Tibial nerve (tissue), 3 donors: ENCODE results near the gene KRT82.

ENCODE experiments used
- POLR2A ChIP-seq, 2 donors: fragments of 450-650 bp; IDR thresholded peaks; one replicate each; pipeline ENCODE4 v1.6.1; 2017; ENCODE audit warnings: antibody characterized with exemption in 2 of 2, mild to moderate bottlenecking in 2 of 2, moderate library complexity in 2 of 2
- TF ChIP-seq, protein P1 (sequence below), 5 experiments: fragments of 200-600 bp in 3 of 5; fragments of 450-650 bp in 2 of 5; sonication (generic) in 3 of 5; IDR thresholded peaks; one replicate each; pipeline ENCODE4 v1.5.1; 2016 to 2019; ENCODE audit warnings: antibody characterized with exemption in 5 of 5, mild to moderate bottlenecking in 3 of 5, moderate library complexity in 2 of 5

DNA sequence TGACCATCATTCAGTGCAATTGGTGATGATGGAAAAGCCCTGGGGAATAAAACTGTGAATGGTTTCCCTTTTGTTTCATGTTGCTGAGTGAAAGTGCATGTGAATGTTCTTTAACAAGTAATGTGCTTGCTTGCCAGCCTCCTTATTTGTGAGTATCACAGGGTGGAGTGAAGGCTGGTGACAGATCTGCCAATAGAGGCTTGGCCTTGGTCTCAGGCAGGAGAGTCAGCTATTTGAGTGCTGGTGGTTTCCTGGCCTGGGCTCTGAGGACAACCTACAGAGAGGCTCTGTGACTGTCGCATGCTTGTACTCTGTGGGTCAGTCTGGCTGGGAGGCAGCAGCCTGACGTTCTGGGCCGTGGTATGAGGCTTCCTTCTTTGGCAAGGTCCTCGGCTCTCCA lies 59.5 kb downstream of the KRT82 start:
- no peak for TF ChIP-seq POLR2A (IDR thresholded peaks at IDR 0.05)
- TF ChIP-seq, protein P1, sequence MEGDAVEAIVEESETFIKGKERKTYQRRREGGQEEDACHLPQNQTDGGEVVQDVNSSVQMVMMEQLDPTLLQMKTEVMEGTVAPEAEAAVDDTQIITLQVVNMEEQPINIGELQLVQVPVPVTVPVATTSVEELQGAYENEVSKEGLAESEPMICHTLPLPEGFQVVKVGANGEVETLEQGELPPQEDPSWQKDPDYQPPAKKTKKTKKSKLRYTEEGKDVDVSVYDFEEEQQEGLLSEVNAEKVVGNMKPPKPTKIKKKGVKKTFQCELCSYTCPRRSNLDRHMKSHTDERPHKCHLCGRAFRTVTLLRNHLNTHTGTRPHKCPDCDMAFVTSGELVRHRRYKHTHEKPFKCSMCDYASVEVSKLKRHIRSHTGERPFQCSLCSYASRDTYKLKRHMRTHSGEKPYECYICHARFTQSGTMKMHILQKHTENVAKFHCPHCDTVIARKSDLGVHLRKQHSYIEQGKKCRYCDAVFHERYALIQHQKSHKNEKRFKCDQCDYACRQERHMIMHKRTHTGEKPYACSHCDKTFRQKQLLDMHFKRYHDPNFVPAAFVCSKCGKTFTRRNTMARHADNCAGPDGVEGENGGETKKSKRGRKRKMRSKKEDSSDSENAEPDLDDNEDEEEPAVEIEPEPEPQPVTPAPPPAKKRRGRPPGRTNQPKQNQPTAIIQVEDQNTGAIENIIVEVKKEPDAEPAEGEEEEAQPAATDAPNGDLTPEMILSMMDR (IDR thresholded peaks at IDR 0.05), result no peak
